NCI-H2107 treated with DMSO at 0.1 percent for 48 hours (cell line): ENCODE results near the gene DRAM1.
"Not testable (repeated sequence)": the region's sequence is repeated elsewhere in the genome, so short reads cannot be mapped to it uniquely, and the experiment has no call there.

Experiments
- DNase-seq: peaks from one replicate; lab custom pipeline; 2025; ENCODE audit not compliant: unreplicated experiment; lab: John Stamatoyannopoulos, UW

DRAM1 gene

GRCh38 chr12:101858361-101858760 is 19.0 kb upstream of the DRAM1 start:
- no peak for DNase-seq

- no peak for DNase-seq
These were observed 17.4 kb upstream of the DRAM1 start for GRCh38 chr12:101859664-101860607.

GRCh38 chr12:101861688-101862087 is 15.7 kb upstream of the DRAM1 start:
- DNase-seq: not testable (repeated sequence)

GRCh38 chr12:101862245-101862644 is 15.1 kb upstream of the DRAM1 start:
- no peak for DNase-seq

- DNase-seq: no peak
These were observed 13.4 kb upstream of the DRAM1 start for GRCh38 chr12:101863981-101864380.

- no peak for DNase-seq
These were observed 10.6 kb upstream of the DRAM1 start for GRCh38 chr12:101866615-101867373.

GRCh38 chr12:101867619-101868018 is 9.8 kb upstream of the DRAM1 start:
- DNase-seq: not testable (repeated sequence)

- DNase-seq: no peak
These were observed 6.5 kb upstream of the DRAM1 start for GRCh38 chr12:101870925-101871324.

GRCh38 chr12:101875162-101875561 is 2.2 kb upstream of the DRAM1 start:
- no peak for DNase-seq

- DNase-seq: no peak
These were observed 989 bp upstream of the DRAM1 start for GRCh38 chr12:101876322-101876860.

- no peak for DNase-seq
These were observed 444 bp downstream of the DRAM1 start for GRCh38 chr12:101877806-101878242.

GRCh38 chr12:101878243-101878821 is 952 bp downstream of the DRAM1 start:
- DNase-seq: peak; percentile 22

GRCh38 chr12:101880769-101881168 is 3.4 kb downstream of the DRAM1 start:
- no peak for DNase-seq

GRCh38 chr12:101881228-101881627 is 3.8 kb downstream of the DRAM1 start:
- DNase-seq: no peak

GRCh38 chr12:101884174-101884573 is 6.8 kb downstream of the DRAM1 start:
- no peak for DNase-seq

- DNase-seq: not testable (repeated sequence)
These were observed 7.5 kb downstream of the DRAM1 start for GRCh38 chr12:101884781-101885340.

- no peak for DNase-seq
These were observed 8.7 kb downstream of the DRAM1 start for GRCh38 chr12:101885912-101886561.

- DNase-seq: no peak
These were observed 11.9 kb downstream of the DRAM1 start for GRCh38 chr12:101889211-101889752.

- no peak for DNase-seq
These were observed 14.1 kb downstream of the DRAM1 start for GRCh38 chr12:101891462-101891971.

GRCh38 chr12:101892794-101893193 is 15.4 kb downstream of the DRAM1 start:
- no peak for DNase-seq
